Measurements from ENCODE around the gene PGBD2. TPM values are rescaled to one million over a fixed set of nuclear protein-coding genes. Genes with fewer than 3 reads are reported as not detected.

Gene PGBD2
- polyA plus RNA-seq, 3 donors = 2.9 to 7.1 (median 3.9) TPM

DNA sequence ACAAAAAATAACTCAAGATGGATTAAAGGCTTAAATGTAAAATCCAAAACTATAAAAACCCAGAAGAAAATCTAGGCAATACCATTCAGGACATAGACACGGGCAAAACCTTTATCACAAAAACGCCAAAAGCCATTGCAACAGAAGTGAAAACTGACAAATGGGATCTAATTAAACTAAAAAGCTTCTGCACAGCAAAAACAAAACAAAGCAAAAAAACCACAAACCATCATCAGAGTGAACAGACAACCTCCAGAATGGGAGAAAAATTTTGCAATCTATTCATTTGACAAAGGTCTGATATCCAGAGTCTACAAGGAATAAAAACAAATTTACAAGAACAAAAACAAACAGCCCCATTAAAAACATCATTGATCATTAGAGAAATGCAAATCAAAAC is 4.5 kb upstream of the PGBD2 start:
- Mint-ChIP-seq H3K27me3 (ENCODE audit: low read depth in 3 of 3) (peaks cover 0 to 6% (median 5%) of the 10 kb centered on the region in 3 donors), H3K4me3 (no peak overlapping the region), H3K27ac (no peak overlapping the region), H3K4me1 (peaks cover 4% of the 10 kb centered on the region), H3K36me3 (no peaks in the 10 kb centered on the region), H3K9me3 (no peaks in the 10 kb centered on the region)
- Histone ChIP-seq H3K79me2 (ENCODE audit: insufficient read depth, low read length) (no peaks in the 10 kb centered on the region), H3K36me3 (replicated peaks in 1 of 2; ENCODE audit: control insufficient read depth in 1 of 2, insufficient read depth in 2 of 2, low read length in 2 of 2) (no peaks in the 10 kb centered on the region), H3K4me3 (replicated peaks in 1 of 3; ENCODE audit: low read depth in 2 of 3, low read length in 3 of 3) (no peak overlapping the region), H3K4me1 (ENCODE audit: control insufficient read depth in 1 of 2, insufficient read depth in 2 of 2, low read length in 2 of 2) (peaks cover 5 to 6% of the 10 kb centered on the region in 2 donors), H3K27ac (ENCODE audit: low read depth in 1 of 2, low read length in 2 of 2) (no peak overlapping the region), H2AFZ (ENCODE audit: insufficient read depth, low read depth, low read length, poor library complexity, severe bottlenecking) (no peak overlapping the region), H3K4me2 (replicated peaks; ENCODE audit: extremely low read depth, low read length, poor library complexity, severe bottlenecking) (no peak overlapping the region), H3K27me3 (ENCODE audit: control insufficient read depth in 2 of 2, insufficient read depth in 2 of 2, low read length in 2 of 2) (no peaks in the 10 kb centered on the region), H3K9me3 (replicated peaks in 1 of 2; ENCODE audit: control insufficient read depth in 1 of 2, insufficient read depth in 1 of 2, low read length in 2 of 2) (no peaks in the 10 kb centered on the region), H4K20me1 (ENCODE audit: insufficient read depth, low read length) (no peaks in the 10 kb centered on the region), H3K9ac (ENCODE audit: insufficient read depth, low read length, poor library complexity, severe bottlenecking) (no peak overlapping the region)
- no peak for DNase-seq
- 20% methylated on average over 1 of the region's 2 CpGs for WGBS (ENCODE audit: insufficient coverage)
- TF ChIP-seq, protein P1, sequence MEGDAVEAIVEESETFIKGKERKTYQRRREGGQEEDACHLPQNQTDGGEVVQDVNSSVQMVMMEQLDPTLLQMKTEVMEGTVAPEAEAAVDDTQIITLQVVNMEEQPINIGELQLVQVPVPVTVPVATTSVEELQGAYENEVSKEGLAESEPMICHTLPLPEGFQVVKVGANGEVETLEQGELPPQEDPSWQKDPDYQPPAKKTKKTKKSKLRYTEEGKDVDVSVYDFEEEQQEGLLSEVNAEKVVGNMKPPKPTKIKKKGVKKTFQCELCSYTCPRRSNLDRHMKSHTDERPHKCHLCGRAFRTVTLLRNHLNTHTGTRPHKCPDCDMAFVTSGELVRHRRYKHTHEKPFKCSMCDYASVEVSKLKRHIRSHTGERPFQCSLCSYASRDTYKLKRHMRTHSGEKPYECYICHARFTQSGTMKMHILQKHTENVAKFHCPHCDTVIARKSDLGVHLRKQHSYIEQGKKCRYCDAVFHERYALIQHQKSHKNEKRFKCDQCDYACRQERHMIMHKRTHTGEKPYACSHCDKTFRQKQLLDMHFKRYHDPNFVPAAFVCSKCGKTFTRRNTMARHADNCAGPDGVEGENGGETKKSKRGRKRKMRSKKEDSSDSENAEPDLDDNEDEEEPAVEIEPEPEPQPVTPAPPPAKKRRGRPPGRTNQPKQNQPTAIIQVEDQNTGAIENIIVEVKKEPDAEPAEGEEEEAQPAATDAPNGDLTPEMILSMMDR (IDR thresholded peaks at IDR 0.05) = no peak
- intact Hi-C loops (cut with micrococcal nuclease) = no loop called here

DNA sequence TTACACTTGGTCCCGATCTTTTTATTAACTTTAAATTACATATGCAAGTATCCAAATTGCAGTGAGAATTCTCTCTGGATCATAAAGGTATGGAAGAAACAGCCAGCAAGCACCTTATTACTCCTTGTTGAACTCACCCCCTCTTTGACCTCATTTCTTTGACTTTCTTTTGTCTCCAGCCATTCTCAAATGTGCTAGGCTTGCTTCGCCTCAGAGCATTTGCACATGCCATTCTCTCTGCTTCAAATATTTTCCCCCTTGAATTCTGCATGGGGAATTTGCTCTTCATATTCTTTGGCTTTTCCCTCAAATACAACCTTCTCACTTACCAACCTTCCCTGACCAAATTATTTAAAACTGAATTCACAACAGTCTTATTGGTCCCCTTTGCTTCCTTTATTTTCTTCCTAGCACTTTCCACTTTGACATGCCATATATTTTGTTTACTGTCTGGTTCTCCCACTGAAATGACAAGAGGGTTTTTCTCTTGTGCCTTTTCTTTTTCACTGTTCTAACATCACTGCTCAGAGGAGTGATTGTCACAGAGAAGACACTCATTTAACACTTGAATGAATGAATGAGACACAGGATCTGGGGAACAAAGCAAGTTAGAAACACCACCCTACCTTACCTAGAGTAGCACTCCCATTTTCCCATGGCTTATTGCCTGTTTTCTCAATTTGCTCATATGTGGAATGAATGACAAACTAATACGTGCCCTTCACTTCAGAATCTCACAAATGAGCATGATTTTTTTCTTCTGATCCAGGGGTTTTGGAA is 1.4 kb upstream of the PGBD2 start:
- H3K27me3 Mint-ChIP-seq (ENCODE audit: low read depth in 3 of 3) = peaks cover 0 to 5% (median 2%) of the 10 kb centered on the region in 3 donors
- Histone ChIP-seq H3K27me3 (ENCODE audit: control insufficient read depth in 2 of 2, insufficient read depth in 2 of 2, low read length in 2 of 2) (no peaks in the 10 kb centered on the region), H3K4me2 (replicated peaks; ENCODE audit: extremely low read depth, low read length, poor library complexity, severe bottlenecking) (no peak overlapping the region), H3K4me1 (ENCODE audit: control insufficient read depth in 1 of 2, insufficient read depth in 2 of 2, low read length in 2 of 2) (peaks cover 12 to 14% of the 10 kb centered on the region in 2 donors), H3K9ac (ENCODE audit: insufficient read depth, low read length, poor library complexity, severe bottlenecking) (no peak overlapping the region), H3K4me3 (replicated peaks in 1 of 3; ENCODE audit: low read depth in 2 of 3, low read length in 3 of 3) (no peak overlapping the region), H3K27ac (ENCODE audit: low read depth in 1 of 2, low read length in 2 of 2) (no peak overlapping the region), H3K79me2 (ENCODE audit: insufficient read depth, low read length) (peaks cover 30% of the 10 kb centered on the region), H4K20me1 (ENCODE audit: insufficient read depth, low read length) (peaks cover 19% of the 10 kb centered on the region), H3K36me3 (replicated peaks in 1 of 2; ENCODE audit: control insufficient read depth in 1 of 2, insufficient read depth in 2 of 2, low read length in 2 of 2) (no peaks in the 10 kb centered on the region), H3K9me3 (replicated peaks in 1 of 2; ENCODE audit: control insufficient read depth in 1 of 2, insufficient read depth in 1 of 2, low read length in 2 of 2) (no peaks in the 10 kb centered on the region), H2AFZ (ENCODE audit: insufficient read depth, low read depth, low read length, poor library complexity, severe bottlenecking) (peak overlapping the region; percentile 97)
- TF ChIP-seq, protein P1 (IDR thresholded peaks at IDR 0.05) = no peak
- no peak for DNase-seq
- H3K27ac Mint-ChIP-seq = no peak overlapping the region
- 100% methylated on average over 1 of the region's 3 CpGs for WGBS (ENCODE audit: insufficient coverage)
- no peaks in the 10 kb centered on the region for H3K9me3 Mint-ChIP-seq
- peaks cover 26% of the 10 kb centered on the region for H3K4me1 Mint-ChIP-seq
- intact Hi-C loops (cut with micrococcal nuclease) = no loop called here
- peaks cover 13 to 18% of the 10 kb centered on the region in 2 donors for H3K36me3 Mint-ChIP-seq
- no peak overlapping the region for H3K4me3 Mint-ChIP-seq
